Trophoblast cell (in vitro differentiated cells and primary cell): ENCODE data around the gene ZNF808. TPM values are rescaled to one million over a fixed set of nuclear protein-coding genes. Genes with fewer than 3 reads are reported as not detected.
"Not testable (repeated sequence)": the region's sequence is repeated elsewhere in the genome, so short reads cannot be mapped to it uniquely, and the experiment has no call there.

Experiments used
- DNase-seq, 2 donors: peaks; one replicate each; pipeline ENCODE4 v3.0.0-alpha.2; 2016
- H2AFZ ChIP-seq: 2 replicates; pipeline ENCODE4 v1.6.1; 2013; ENCODE audit warnings: low read length, moderate library complexity, mild to moderate bottlenecking; ENCODE audit not compliant: insufficient read depth, poor library complexity
- H2AK5ac ChIP-seq: 2 replicates; pipeline ENCODE4 v1.6.1; 2013; ENCODE audit warnings: mild to moderate bottlenecking, low read length
- H2BK120ac ChIP-seq: 2 replicates; pipeline ENCODE4 v1.6.1; 2013; ENCODE audit warnings: low read length, mild to moderate bottlenecking, moderate library complexity; ENCODE audit not compliant: insufficient read depth, poor library complexity
- H2BK12ac ChIP-seq: 2 replicates; pipeline ENCODE4 v1.6.1; 2013; ENCODE audit warnings: mild to moderate bottlenecking, low read length, moderate library complexity
- H2BK5ac ChIP-seq: 2 replicates; pipeline ENCODE4 v1.6.1; 2013; ENCODE audit warnings: low read length, low read depth, moderate library complexity, mild to moderate bottlenecking; ENCODE audit not compliant: poor library complexity
- H3K14ac ChIP-seq: 2 replicates; pipeline ENCODE4 v1.6.1; 2013; ENCODE audit warnings: mild to moderate bottlenecking, low read length
- H3K18ac ChIP-seq: 2 replicates; pipeline ENCODE4 v1.6.1; 2013; ENCODE audit warnings: mild to moderate bottlenecking, low read length
- H3K23ac ChIP-seq: 2 replicates; pipeline ENCODE4 v1.6.1; 2013; ENCODE audit warnings: low read length
- H3K27ac ChIP-seq: 2 replicates; pipeline ENCODE4 v1.5.1; 2013; ENCODE audit warnings: low read depth, mild to moderate bottlenecking, inconsistent platforms, low read length, moderate library complexity
- H3K27me3 ChIP-seq: 2 replicates; pipeline ENCODE4 v1.6.1; 2013; ENCODE audit warnings: inconsistent platforms, mild to moderate bottlenecking, low read length, moderate library complexity; ENCODE audit not compliant: insufficient read depth
- H3K36me3 ChIP-seq, 2 experiments: 1 replicate in 1 of 2; 2 replicates in 1 of 2; pipeline ENCODE4 v1.6.1; 2013; ENCODE audit warnings: low read length in 2 of 2, mild to moderate bottlenecking in 2 of 2, moderate library complexity in 1 of 2; ENCODE audit not compliant: insufficient read depth in 2 of 2, control insufficient read depth in 1 of 2
- H3K4ac ChIP-seq: 2 replicates; pipeline ENCODE4 v1.6.1; 2013; ENCODE audit warnings: low read depth, mild to moderate bottlenecking, low read length, moderate library complexity
- H3K4me1 ChIP-seq, 2 experiments: 1 replicate in 1 of 2; 2 replicates in 1 of 2; pipeline ENCODE4 v1.6.1; 2013; ENCODE audit warnings: low read length in 2 of 2, mild to moderate bottlenecking in 2 of 2, moderate library complexity in 1 of 2; ENCODE audit not compliant: insufficient read depth in 2 of 2, control insufficient read depth in 1 of 2
- H3K4me2 ChIP-seq: 2 replicates; pipeline ENCODE4 v1.6.1; 2013; ENCODE audit warnings: inconsistent platforms, mild to moderate bottlenecking, low read length, moderate library complexity
- H3K4me3 ChIP-seq: 2 replicates; pipeline ENCODE4 v1.5.1; 2013; ENCODE audit warnings: mild to moderate bottlenecking, low read depth, low read length, inconsistent platforms
- H3K79me1 ChIP-seq: one replicate; pipeline ENCODE4 v1.6.1; 2013; ENCODE audit warnings: low read length
- H3K79me2 ChIP-seq: 2 replicates; pipeline ENCODE4 v1.6.1; 2013; ENCODE audit warnings: low read length, mild to moderate bottlenecking; ENCODE audit not compliant: control insufficient read depth, insufficient read depth, poor library complexity
- H3K9ac ChIP-seq: 2 replicates; pipeline ENCODE4 v1.6.1; 2013; ENCODE audit warnings: mild to moderate bottlenecking, low read length
- H3K9me3 ChIP-seq: 2 replicates; pipeline ENCODE4 v1.6.1; 2013; ENCODE audit warnings: low read depth, mild to moderate bottlenecking, control low read depth, inconsistent platforms, low read length; ENCODE audit not compliant: insufficient read depth
- H4K12ac ChIP-seq: 2 replicates; pipeline ENCODE4 v1.6.1; 2013; ENCODE audit warnings: low read depth, mild to moderate bottlenecking, low read length, moderate library complexity
- H4K8ac ChIP-seq: 2 replicates; pipeline ENCODE4 v1.6.1; 2013; ENCODE audit warnings: low read depth, mild to moderate bottlenecking, low read length, moderate library complexity
- H4K91ac ChIP-seq: one replicate; pipeline ENCODE4 v1.6.1; 2013; ENCODE audit warnings: low read depth, mild to moderate bottlenecking, low read length, moderate library complexity
- WGBS: extraction: QIAGEN DNeasy Blood & Tissue Kit; methylation state at CpG from one replicate; pipeline ENCODE4 v1.1.7; 2013; ENCODE audit warnings: missing lambda C conversion rate; ENCODE audit not compliant: insufficient read length, insufficient coverage; ENCODE audit errors: extremely low coverage; 5-methylcytosine and 5-hydroxymethylcytosine counted together
- polyA plus RNA-seq: library from polyadenylated mRNA; stranded (reverse); fragments of 200-250 nt; gene quantifications from 2 replicates; pipeline ENCODE4 v1.2.3, GENCODE V29; 2013

Gene ZNF808
- polyA plus RNA-seq, result 7.6 and 9.1 TPM in 2 replicates

- Histone ChIP-seq H3K27ac (peak within 1 kb of the TSS; percentile 89), H3K9ac (peak within 1 kb of the TSS; percentile 81), H2AK5ac (peak within 1 kb of the TSS; percentile 24), H2BK5ac (peak within 1 kb of the TSS; percentile 57), H3K36me3 (no peaks in the 10 kb centered on the region), H3K14ac (peak within 1 kb of the TSS; percentile 85), H3K18ac (peak within 1 kb of the TSS; percentile 64), H3K27me3 (no peaks in the 10 kb centered on the region), H3K4me1 (peaks cover 2 to 9% of the 10 kb centered on the region in 2 experiments), H3K4me2 (peak within 1 kb of the TSS; percentile 96), H2AFZ (peak within 1 kb of the TSS; percentile 82), H3K79me1 (peaks cover 11% of the 10 kb centered on the region), H3K4me3 (peak within 1 kb of the TSS; percentile 77), H3K9me3 (no peaks in the 10 kb centered on the region), H2BK120ac (peak within 1 kb of the TSS; percentile 68), H4K91ac (peak within 1 kb of the TSS; percentile 89), H2BK12ac (no peak within 1 kb of the TSS), H4K8ac (peak within 1 kb of the TSS; percentile 88), H3K79me2 (peaks cover 5% of the 10 kb centered on the region), H3K4ac (peak within 1 kb of the TSS; percentile 65), H3K23ac (peak within 1 kb of the TSS; percentile 11), H4K12ac (peak within 1 kb of the TSS; percentile 74)
- WGBS, result no CpG with 5 or more reads among the region's 54 CpGs
- peak; percentile 94 to 96 for DNase-seq
Measured at GRCh38 chr19:52527134-52527955, at the start of gene ZNF808. Gene ZNF808 (plus strand): TSS chr19:52527668. CDS start chr19:52543285, 15,617 bp downstream.

GRCh38 chr19:52484111-52484743 is 43.2 kb upstream of the ZNF808 start:
- H3K27me3 ChIP-seq, result not testable (repeated sequence)
- WGBS, result no CpG with 5 or more reads among the region's 7 CpGs

DNA sequence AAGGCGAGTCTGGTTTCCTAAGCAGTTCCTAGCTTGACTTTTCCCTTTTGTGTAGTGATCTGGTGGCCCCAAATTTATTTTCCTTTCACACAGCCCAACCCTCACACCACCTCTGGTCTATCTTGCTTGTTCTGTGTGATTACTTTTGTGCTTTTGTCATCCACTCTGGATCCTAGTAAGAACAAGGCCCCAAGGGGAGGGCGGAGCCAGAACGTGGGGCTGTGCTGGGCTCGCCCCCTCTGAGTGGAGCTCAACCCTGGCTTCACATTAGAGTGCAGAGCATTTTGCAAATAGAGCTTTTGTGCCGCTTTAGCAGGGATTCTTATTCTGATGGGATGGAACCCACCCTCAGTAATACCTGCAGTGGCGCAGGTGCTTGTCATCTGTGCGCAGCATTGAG is 42.4 kb upstream of the ZNF808 start:
- not testable (repeated sequence) for H3K79me2 ChIP-seq, H4K91ac ChIP-seq

More at GRCh38 chr19:52484111-52484743, 43.2 kb upstream of the ZNF808 start:
- not testable (repeated sequence) for H2AK5ac ChIP-seq, H4K91ac ChIP-seq, H3K36me3 ChIP-seq, H2BK5ac ChIP-seq, H3K18ac ChIP-seq, H2AFZ ChIP-seq, H3K9ac ChIP-seq, H3K4me3 ChIP-seq, H3K27ac ChIP-seq, H3K4me1 ChIP-seq, H4K8ac ChIP-seq, H3K4ac ChIP-seq, H3K4me2 ChIP-seq, H3K79me1 ChIP-seq, H3K9me3 ChIP-seq, H2BK12ac ChIP-seq, H3K23ac ChIP-seq, H3K79me2 ChIP-seq, H3K14ac ChIP-seq, H2BK120ac ChIP-seq, H4K12ac ChIP-seq
- DNase-seq, result peak in 1 of 2 donors; percentile 27

DNA sequence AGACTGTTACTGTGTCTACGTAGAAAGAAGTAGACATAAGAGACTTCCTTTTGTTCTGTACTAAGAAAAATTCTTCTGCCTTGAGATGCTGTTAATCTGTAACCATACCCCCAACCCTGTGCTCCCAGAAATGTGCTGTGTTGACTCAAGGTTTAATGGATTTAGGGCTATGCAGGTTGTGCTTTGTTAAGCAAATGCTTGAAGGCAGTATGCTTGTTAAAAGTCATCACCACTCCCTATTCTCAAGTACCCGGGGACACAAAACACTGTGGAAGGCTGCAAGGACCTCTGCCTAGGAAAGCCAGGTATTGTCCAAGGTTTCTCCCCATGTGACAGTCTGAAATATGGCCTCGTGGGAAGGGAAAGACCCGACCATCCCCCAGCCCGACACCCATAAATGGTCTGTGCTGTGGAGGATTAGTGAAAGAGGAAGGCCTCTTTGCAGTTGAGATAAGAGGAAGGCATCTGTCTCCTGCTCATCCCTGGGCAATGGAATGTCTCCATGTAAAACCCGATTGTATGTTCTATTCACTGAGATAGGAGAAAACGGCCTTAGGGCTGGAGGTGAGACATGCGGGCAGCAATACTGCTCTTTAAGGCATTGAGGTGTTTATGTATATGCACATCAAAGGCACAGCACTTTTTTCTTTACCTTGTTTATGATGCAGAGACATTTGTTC is 41.8 kb upstream of the ZNF808 start:
- not testable (repeated sequence) for H3K4me2 ChIP-seq, H3K4me3 ChIP-seq, H3K9ac ChIP-seq, H2BK5ac ChIP-seq, H4K12ac ChIP-seq, H3K36me3 ChIP-seq, H4K91ac ChIP-seq, H2BK12ac ChIP-seq, H3K4me1 ChIP-seq, H4K8ac ChIP-seq, H3K79me2 ChIP-seq, H3K9me3 ChIP-seq, H3K18ac ChIP-seq, H2AK5ac ChIP-seq, H2BK120ac ChIP-seq, H3K79me1 ChIP-seq, H3K27ac ChIP-seq, H3K4ac ChIP-seq, H2AFZ ChIP-seq, H3K14ac ChIP-seq, H3K23ac ChIP-seq, H3K27me3 ChIP-seq
- no CpG with 5 or more reads among the region's 8 CpGs for WGBS
- DNase-seq, result peak; percentile 77 to 78

More for the DNA sequence above, 42.4 kb upstream of the ZNF808 start:
- H3K4me1 ChIP-seq, H3K27ac ChIP-seq, DNase-seq, H3K36me3 ChIP-seq, H2AK5ac ChIP-seq, H4K8ac ChIP-seq, H2BK120ac ChIP-seq, H2BK5ac ChIP-seq, H3K23ac ChIP-seq, H2AFZ ChIP-seq, H3K18ac ChIP-seq, H4K12ac ChIP-seq, H3K27me3 ChIP-seq, H3K4ac ChIP-seq, H3K79me1 ChIP-seq, H2BK12ac ChIP-seq, H3K4me2 ChIP-seq, H3K4me3 ChIP-seq, H3K9me3 ChIP-seq, H3K9ac ChIP-seq, H3K14ac ChIP-seq: not testable (repeated sequence)
- WGBS, result no CpG with 5 or more reads among the region's 7 CpGs
